Renal cortex interstitium (tissue), 11 donors: ENCODE data around the gene DUSP12. TPM values are rescaled to one million over a fixed set of nuclear protein-coding genes. Genes with fewer than 3 reads are reported as not detected.

Source experiments
- DNase-seq, 11 donors: peaks; one replicate each; pipeline ENCODE4 v3.0.0-alpha.2; 2013; ENCODE audit warnings: low read depth in 9 of 11, low spot score in 4 of 11; ENCODE audit errors: extremely low read depth in 1 of 11
- polyA plus RNA-seq, 3 donors: library from polyadenylated mRNA; unstranded; fragments of 120-200 nt; gene quantifications; one replicate each; pipeline ENCODE4 v1.2.1, GENCODE V29; 2013; ENCODE audit not compliant: insufficient read length in 3 of 3

Gene DUSP12
- polyA plus RNA-seq, 3 donors, result 37.0 to 47.9 (median 40.6) TPM

GRCh38 chr1:161790587-161791317, 41.2 kb downstream of the DUSP12 start:
- DNase-seq, result no peak

DNA sequence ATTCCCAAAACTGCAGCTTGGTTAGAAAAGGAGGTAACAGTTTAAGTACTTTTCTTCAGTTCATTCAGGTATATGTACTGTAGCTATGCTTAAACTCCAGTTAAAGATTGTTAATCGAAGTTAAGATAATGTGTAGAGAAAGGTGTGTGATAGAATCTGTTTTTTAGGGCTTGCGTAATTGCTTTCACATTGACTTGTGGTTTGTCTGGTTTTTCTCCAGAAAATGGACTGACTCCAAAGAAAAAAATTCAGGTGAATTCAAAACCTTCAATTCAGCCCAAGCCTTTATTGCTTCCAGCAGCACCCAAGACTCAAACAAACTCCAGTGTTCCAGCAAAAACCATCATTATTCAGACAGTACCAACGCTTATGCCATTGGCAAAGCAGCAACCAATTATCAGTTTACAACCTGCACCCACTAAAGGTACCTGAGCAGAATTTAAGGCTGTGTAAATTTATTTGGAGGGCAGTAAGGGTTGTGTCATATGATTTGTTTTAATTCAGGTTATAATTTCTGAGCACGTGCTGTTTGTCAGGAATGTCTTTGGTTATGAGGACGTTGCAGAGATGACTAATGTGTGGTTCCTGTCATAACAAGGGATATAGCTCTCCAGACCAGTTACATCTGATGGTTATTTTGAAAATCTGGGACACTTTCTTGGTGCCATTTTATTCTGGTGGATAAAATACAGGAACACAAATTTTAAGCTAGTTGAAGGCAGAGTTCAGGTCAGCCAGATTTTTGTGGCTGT, 42.5 kb downstream of the DUSP12 start:
- DNase-seq, result no peak

- DNase-seq, result peak in 10 of 11 donors; percentile 24 to 51 (median 36)
Measured at GRCh38 chr1:161792740-161793139, 43.2 kb downstream of the DUSP12 start.

GRCh38 chr1:161799792-161800191, 50.2 kb downstream of the DUSP12 start:
- DNase-seq, result no peak

- no peak for DNase-seq
Measured at GRCh38 chr1:161801955-161802354, 52.4 kb downstream of the DUSP12 start.

- no peak for DNase-seq
Measured at GRCh38 chr1:161803181-161803580, 53.6 kb downstream of the DUSP12 start.

DNA sequence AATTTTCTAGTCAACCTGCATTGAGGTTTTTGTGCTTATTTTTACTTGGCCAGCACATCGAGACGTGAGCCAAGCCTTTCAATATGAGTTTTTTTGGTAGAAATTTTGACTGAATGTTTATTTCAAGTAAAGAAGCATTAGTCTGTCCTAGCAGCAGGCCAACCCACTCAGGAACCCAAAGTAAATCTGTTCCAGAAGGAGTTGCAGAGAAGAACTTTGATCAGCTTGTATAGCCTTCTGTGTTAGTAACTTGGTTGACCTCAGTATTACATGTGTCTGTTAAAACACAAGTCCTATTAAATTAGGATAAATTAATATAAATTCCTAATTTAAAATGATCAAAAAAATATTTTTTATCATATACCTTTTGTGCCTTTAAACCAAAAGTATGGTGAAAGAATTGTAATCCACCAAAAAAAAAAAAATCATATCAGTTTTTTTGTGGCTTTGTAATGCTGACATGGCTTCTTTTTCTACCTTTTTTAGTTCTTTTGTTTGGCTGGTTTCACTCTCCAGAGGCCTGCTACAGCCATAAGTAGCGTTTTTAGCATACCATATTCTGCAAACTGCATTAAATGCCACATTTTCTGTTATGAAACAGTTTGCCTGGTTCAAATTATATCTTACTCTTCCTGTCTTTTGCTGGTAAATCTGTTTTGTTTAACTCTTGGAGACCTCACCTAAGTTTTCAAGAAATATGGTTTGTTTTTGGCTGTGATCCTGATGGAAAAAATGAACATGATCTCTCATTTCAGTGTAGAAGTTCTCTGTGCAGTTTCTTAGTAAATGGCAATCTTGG, 56.0 kb downstream of the DUSP12 start:
- no peak for DNase-seq

Other genes starting within 250 kb of the DUSP12 start
- 10 to 100 TPM in 1 of 3 donors, 1 to 10 TPM in 2; 6.3 to 12.4 (median 8.0) TPM for gene FCGR2A, start 244.3 kb upstream of the DUSP12 start, polyA plus RNA-seq
- 1 to 10 TPM in 1 of 3 donors, under 1 TPM in 2; 0.20 to 1.3 (median 0.33) TPM for gene HSPA6, start 225.2 kb upstream of the DUSP12 start, polyA plus RNA-seq
- 1 to 10 TPM; 1.6 to 2.7 (median 2.6) TPM for gene FCGR3A, start 200.0 kb upstream of the DUSP12 start, polyA plus RNA-seq
- 1 to 10 TPM in 1 of 3 donors, under 1 TPM in 2; 0.45 to 1.1 (median 0.64) TPM for gene FCGR3B, start 118.6 kb upstream of the DUSP12 start, polyA plus RNA-seq
- gene FCGR2B, start 86.6 kb upstream of the DUSP12 start, polyA plus RNA-seq, result under 1 TPM; 0.38 to 0.73 (median 0.56) TPM
- gene FCRLA, start 42.6 kb upstream of the DUSP12 start, polyA plus RNA-seq, result under 1 TPM; 0.20 to 0.45 (median 0.22) TPM
- gene FCRLB, start 28.2 kb upstream of the DUSP12 start, polyA plus RNA-seq, result 1 to 10 TPM; 3.9 to 5.4 (median 5.4) TPM
- 10 to 100 TPM; 29.8 to 33.8 (median 30.1) TPM for gene ATF6, start 16.5 kb downstream of the DUSP12 start, polyA plus RNA-seq